Skeletal muscle tissue (tissue), 4 donors: ENCODE measurements around the gene NFKBIZ. TPM values are rescaled to one million over a fixed set of nuclear protein-coding genes. Genes with fewer than 3 reads are reported as not detected.
"Not testable (repeated sequence)": the region's sequence is repeated elsewhere in the genome, so short reads cannot be mapped to it uniquely, and the experiment has no call there.

Source experiments
- H3K27ac ChIP-seq: one replicate; pipeline ENCODE4 v1.7.0; 2013; ENCODE audit warnings: mild to moderate bottlenecking, low read depth, low read length, inconsistent platforms
- H3K27me3 ChIP-seq, 3 donors: one replicate each; pipeline ENCODE4 v1.7.0; 2013; ENCODE audit warnings: low read length in 3 of 3; ENCODE audit not compliant: control insufficient read depth in 3 of 3, insufficient read depth in 3 of 3
- H3K36me3 ChIP-seq, 3 donors: one replicate each; pipeline ENCODE4 v1.7.0; 2013; ENCODE audit warnings: low read length in 3 of 3; ENCODE audit not compliant: control insufficient read depth in 3 of 3, insufficient read depth in 3 of 3
- H3K4me1 ChIP-seq, 3 donors: one replicate each; pipeline ENCODE4 v1.7.0; 2013; ENCODE audit warnings: low read length in 3 of 3, mild to moderate bottlenecking in 3 of 3; ENCODE audit not compliant: control insufficient read depth in 3 of 3, insufficient read depth in 3 of 3
- H3K4me3 ChIP-seq, 3 donors: one replicate each; pipeline ENCODE4 v1.7.0; 2013; ENCODE audit warnings: low read length in 3 of 3
- H3K9ac ChIP-seq, 3 donors: one replicate each; pipeline ENCODE4 v1.7.0; 2013; ENCODE audit warnings: low read length in 3 of 3, mild to moderate bottlenecking in 3 of 3, moderate library complexity in 2 of 3, low read depth in 1 of 3
- H3K9me3 ChIP-seq, 3 donors: one replicate each; pipeline ENCODE4 v1.7.0; 2013; ENCODE audit warnings: low read length in 3 of 3; ENCODE audit not compliant: control insufficient read depth in 3 of 3
- total RNA-seq: library from RNA; depleted of rRNA; stranded (reverse); fragments of >200 nt; gene quantifications from one replicate; pipeline ENCODE4 v1.2.3, GENCODE V29; 2014
- donor health status: Osteomylitis.

NFKBIZ gene
- total RNA-seq, 1 donor from 2014 or later: 7.8 TPM

DNA sequence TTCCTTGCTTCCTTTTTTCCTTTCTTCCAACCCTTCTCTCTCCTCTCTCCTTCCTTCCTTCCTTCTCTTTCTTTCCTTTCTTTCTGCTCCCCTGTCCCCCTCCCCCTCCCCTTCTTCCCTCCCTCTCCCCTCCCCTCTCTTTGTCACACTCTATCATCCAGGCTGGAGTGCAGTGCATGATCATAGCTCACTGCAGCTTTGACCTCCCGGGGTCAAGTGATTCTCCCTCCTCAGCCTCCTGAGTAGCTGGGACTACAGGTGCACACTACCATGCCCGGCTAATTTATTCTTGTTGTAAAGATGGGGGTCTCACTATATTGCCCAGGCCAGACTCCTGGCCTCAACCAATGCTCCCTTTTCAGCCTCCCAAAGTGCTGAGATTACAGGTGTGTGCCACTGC, 18.7 kb downstream of the NFKBIZ start:
- Histone ChIP-seq H3K9ac (no peak overlapping the region), H3K36me3 (no peaks in the 10 kb centered on the region), H3K4me3 (no peak overlapping the region), H3K27me3 (no peaks in the 10 kb centered on the region), H3K9me3 (no peaks in the 10 kb centered on the region), H3K4me1 (peaks cover 0 to 2% (median 0%) of the 10 kb centered on the region in 3 donors), H3K27ac (no peak overlapping the region)

DNA sequence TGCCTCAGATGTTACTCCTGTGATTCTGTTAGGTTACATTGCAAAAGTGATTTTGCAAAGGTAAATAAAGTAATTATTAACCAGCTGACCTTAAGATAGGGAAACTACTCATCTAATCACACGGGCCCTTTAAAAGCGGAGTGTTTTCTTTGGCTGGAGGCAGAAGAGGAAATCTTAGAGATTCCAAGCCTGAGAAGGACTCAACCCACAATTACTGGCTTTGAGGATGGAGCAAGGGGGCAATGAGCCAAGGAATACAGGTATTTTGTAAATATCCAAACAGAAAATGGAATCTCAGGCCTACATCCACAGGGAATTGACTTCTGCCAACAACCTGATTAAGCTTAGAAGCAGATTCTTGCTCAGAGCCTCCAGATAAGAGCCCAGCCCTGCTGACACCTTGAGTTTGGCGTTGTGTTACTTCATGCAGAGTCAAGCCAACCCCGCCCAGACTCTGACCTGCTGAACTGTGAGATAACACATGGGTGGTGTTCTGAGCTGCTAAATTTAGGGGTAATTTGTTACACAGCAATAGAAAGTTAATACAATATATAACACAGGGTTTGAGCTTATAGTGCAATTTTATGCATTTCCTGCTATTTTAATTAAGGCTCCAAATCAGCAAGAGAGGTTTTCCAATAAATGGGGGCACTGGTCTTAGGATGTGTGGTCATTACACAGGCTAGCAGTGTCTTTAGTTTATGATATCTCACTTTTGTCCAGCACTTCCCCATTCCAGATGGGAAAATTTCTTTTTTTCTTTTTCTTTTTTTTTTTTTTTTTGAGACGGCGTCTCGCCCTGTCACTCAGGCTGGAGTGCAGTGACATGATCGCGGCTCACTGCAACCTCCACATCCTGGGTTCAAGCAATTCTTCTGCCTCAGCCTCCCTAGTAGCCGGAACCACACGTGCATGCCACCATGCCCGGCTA, 19.5 kb downstream of the NFKBIZ start:
- no peaks in the 10 kb centered on the region for H3K27me3 ChIP-seq
- no peaks in the 10 kb centered on the region for H3K36me3 ChIP-seq

DNA sequence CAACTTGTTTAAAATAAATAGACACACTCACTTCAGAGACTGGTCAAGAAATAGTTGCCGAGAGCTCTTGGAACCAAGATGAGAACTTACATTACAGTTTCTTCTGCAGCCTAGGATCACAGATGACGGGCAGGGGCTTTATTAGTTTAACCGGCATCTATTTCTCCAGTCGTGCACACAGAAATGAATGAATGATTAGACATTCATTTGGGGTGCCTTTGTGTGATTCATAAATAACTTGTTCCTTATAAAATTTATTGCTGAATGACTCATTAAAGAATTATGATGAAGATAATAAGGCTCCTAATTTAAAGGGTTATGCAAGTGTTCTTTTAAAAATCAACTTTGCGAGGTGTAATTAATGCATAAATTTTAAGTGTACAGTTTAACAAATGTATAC, 20.8 kb downstream of the NFKBIZ start:
- Histone ChIP-seq H3K4me3 (no peak overlapping the region), H3K4me1 (peaks cover 0 to 2% (median 0%) of the 10 kb centered on the region in 3 donors), H3K27ac (no peak overlapping the region), H3K27me3 (no peaks in the 10 kb centered on the region), H3K36me3 (no peaks in the 10 kb centered on the region), H3K9me3 (no peaks in the 10 kb centered on the region), H3K9ac (no peak overlapping the region)

More for the DNA sequence above, 19.5 kb downstream of the NFKBIZ start:
- no peak overlapping the region for H3K4me3 ChIP-seq
- no peaks in the 10 kb centered on the region for H3K9me3 ChIP-seq
- H3K9ac ChIP-seq: no peak overlapping the region
- H3K4me1 ChIP-seq: peaks cover 0 to 2% (median 0%) of the 10 kb centered on the region in 3 donors
- H3K27ac ChIP-seq: no peak overlapping the region

DNA sequence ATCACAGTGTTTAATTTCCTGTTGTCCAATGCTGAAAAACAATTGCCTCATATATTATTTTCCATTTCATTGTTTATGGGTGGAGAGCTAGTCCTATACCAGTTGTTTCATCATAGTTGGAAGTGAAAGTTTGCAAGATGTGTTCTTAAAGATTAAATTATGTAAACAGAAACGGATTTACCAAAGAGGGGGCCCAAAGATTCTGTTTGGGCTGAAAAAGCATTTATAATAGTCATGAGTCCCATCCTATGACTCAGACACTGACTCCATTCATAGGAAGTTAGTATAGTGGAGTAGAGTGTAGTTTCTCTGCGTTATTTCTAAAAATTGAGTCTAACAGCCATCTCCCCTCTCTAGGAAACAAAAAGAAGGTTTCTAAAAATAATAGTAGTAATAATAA, 24.3 kb downstream of the NFKBIZ start:
- Histone ChIP-seq H3K36me3 (no peaks in the 10 kb centered on the region), H3K9ac (no peak overlapping the region), H3K27me3 (no peaks in the 10 kb centered on the region), H3K4me1 (peaks cover 0 to 2% (median 0%) of the 10 kb centered on the region in 3 donors), H3K9me3 (no peaks in the 10 kb centered on the region), H3K27ac (no peak overlapping the region), H3K4me3 (no peak overlapping the region)

DNA sequence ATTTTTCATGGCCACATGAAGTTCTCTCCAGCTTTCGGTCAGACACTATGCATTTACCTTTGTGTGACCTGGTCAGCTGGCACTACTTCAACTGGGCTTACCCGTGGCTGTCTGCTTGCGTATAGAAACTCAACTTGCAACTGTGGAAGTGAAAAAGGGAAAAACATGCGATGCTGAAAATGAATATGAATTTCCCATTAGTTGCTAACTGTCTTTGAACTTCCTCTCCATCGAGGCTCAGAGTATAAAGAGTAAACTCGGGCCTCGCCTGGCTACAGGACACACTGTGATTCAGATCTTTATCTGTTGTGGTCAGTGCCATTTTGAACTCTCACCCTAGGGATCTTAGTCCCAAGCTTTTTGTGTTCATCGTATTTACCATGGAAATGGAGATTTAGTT, 26.8 kb downstream of the NFKBIZ start:
- no peaks in the 10 kb centered on the region for H3K36me3 ChIP-seq
- H3K27me3 ChIP-seq: no peaks in the 10 kb centered on the region
- H3K27ac ChIP-seq: no peak overlapping the region
- H3K9ac ChIP-seq: no peak overlapping the region
- H3K4me1 ChIP-seq: no peaks in the 10 kb centered on the region
- H3K9me3 ChIP-seq: no peaks in the 10 kb centered on the region
- H3K4me3 ChIP-seq: no peak overlapping the region

DNA sequence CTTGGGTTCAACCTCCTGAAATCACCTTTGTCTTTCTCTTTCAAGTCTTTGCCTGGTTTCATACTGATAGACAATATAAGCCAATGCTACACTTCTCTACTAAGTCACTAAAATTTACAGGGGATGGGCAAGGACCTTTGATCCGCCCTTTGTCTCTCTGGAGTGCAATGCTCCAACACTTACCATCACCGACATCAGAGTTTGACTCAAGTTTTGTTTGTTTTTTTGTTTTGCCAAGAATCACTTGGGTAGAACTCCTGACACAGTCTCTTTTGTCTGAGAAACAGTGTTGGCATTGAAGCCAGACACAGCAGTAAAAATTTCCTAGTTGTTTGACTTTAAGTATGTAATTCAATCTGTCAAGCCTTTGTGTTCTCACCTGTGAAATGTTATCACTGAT, 29.3 kb downstream of the NFKBIZ start:
- Histone ChIP-seq H3K9ac (no peak overlapping the region), H3K9me3 (no peaks in the 10 kb centered on the region), H3K27ac (no peak overlapping the region), H3K4me3 (no peak overlapping the region), H3K27me3 (no peaks in the 10 kb centered on the region), H3K4me1 (no peaks in the 10 kb centered on the region), H3K36me3 (no peaks in the 10 kb centered on the region)

DNA sequence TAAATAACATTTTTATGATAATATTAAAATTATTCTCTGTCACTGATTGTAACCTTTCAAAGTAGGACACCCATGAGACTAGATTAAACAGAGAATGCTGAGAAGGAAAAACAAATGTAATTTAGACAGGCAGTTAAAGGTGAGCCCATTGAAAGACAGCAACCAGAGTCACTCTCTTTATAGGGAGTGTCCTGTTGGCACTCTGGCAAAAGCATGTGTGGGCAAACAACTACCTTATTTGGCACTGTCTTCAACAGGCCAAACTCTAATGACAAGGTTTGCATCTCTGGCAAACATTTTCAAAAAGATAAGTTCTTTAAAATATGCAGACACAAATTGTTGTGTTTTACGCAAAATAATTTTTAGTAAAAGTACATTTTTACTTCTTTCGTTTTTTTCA, 29.8 kb downstream of the NFKBIZ start:
- no peaks in the 10 kb centered on the region for H3K4me1 ChIP-seq
- no peaks in the 10 kb centered on the region for H3K9me3 ChIP-seq
- no peak overlapping the region for H3K27ac ChIP-seq
- no peaks in the 10 kb centered on the region for H3K36me3 ChIP-seq
- no peak overlapping the region for H3K9ac ChIP-seq
- H3K27me3 ChIP-seq: no peaks in the 10 kb centered on the region
- H3K4me3 ChIP-seq: no peak overlapping the region

DNA sequence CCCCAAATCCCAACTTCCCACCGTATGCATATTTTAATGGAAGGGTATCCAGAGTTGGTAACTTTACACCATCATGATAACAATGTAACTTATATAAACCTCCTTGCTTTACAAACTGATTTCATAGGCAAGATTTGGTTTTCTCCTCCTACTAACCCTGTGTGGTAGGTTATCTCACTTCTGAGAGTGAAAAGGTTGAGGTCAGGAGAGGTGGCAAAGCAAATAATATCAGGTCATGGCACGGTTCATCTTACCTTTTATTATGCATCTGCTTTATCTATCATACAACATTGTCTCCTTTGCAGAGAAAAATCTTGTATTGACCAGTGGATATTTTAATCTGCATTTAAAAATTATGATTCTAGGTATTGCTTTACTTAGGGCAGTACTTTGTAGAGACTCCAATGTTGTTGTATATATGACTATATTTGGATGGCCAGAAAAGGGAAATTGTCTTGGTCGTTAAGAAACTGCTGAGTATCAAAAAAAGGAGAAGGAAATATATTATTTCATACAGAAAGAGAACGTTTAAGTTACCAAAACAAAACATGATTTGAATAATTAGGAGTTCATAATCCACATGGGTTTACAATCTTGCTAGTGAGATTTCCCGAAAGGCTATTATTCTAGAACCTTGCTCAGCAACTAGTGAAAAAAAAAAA, 30.4 kb downstream of the NFKBIZ start:
- H3K4me3 ChIP-seq: no peak overlapping the region
- H3K4me1 ChIP-seq: no peaks in the 10 kb centered on the region
- H3K27ac ChIP-seq: no peak overlapping the region
- no peaks in the 10 kb centered on the region for H3K36me3 ChIP-seq
- no peaks in the 10 kb centered on the region for H3K27me3 ChIP-seq
- no peaks in the 10 kb centered on the region for H3K9me3 ChIP-seq
- H3K9ac ChIP-seq: no peak overlapping the region

DNA sequence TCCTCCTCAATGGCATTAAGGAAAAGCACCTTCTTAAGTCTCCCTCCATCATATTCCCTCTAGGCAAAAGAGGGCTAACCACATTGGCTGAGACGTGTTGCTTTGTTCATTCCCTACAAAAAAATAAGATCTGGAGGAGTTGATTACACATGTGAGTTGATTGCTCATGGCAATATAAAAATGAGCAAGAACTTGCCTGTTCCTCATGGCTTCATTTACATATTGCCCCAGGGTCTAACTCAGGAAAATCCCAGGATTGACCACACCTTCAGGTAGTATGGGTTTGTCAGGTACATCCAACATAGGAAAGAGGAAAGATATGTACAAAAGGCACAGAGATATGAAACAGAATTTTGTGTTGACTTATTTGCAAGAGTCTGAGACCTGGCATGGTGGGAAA, 35.5 kb downstream of the NFKBIZ start:
- peaks cover 0 to 2% (median 2%) of the 10 kb centered on the region in 3 donors for H3K4me1 ChIP-seq
- H3K27me3 ChIP-seq: no peaks in the 10 kb centered on the region
- no peak overlapping the region for H3K9ac ChIP-seq
- no peaks in the 10 kb centered on the region for H3K36me3 ChIP-seq
- no peak overlapping the region for H3K4me3 ChIP-seq
- no peak overlapping the region for H3K27ac ChIP-seq
- no peaks in the 10 kb centered on the region for H3K9me3 ChIP-seq

DNA sequence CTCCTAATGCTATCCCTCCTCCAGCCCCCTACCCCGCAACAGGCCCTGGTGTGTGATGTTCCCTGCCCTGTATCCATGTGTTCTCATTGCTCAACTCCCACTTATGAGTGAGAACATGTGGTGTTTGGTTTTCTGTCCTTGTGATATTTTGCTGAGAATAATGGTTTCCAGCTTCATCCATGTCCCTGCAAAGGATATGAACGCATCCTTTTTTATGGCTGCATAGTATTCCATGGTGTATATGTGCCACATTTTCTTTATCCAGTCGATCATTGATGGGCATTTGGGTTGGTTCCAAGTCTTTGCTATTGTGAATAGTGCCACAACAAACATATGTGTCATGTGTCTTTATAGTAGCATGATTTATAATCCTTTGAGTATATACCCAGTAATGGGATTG, 36.3 kb downstream of the NFKBIZ start:
- not testable (repeated sequence) for H3K27me3 ChIP-seq, H3K9me3 ChIP-seq, H3K4me1 ChIP-seq, H3K36me3 ChIP-seq, H3K27ac ChIP-seq, H3K9ac ChIP-seq, H3K4me3 ChIP-seq
